Measurements from ENCODE around the gene SVEP1. TPM values are rescaled to one million over a fixed set of nuclear protein-coding genes. Genes with fewer than 3 reads are reported as not detected.

SVEP1 gene
- total RNA-seq, 1 donor from 2014 or later: 1.3 TPM

DNA sequence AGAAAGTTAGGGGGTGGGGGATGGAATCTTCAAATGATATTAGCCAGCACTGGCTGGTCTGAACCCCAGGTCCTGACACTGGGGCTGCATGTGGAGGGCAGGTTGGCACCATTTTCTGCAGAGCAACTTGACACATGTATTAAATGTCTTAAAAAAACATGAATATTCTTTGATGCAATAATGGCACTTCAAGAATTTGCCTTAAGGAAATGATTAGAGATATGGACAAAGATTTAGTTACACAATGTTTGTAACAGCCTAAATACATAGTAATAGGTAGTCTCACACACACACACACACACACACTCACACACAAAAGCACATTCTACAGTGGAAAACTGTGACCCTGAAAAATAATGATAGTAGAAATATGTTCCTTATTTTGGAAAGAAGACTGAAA is 3.6 kb downstream of the SVEP1 start:
- Histone ChIP-seq H3K4me3 (ENCODE audit: low read depth, low read length) (no peak overlapping the region), H3K27me3 (ENCODE audit: control insufficient read depth, insufficient read depth, low read length) (peaks cover 8% of the 10 kb centered on the region), H3K36me3 (ENCODE audit: control insufficient read depth, insufficient read depth, low read length) (no peaks in the 10 kb centered on the region)
- no peak for DNase-seq (ENCODE audit: low read depth)
- TF ChIP-seq, protein P1, sequence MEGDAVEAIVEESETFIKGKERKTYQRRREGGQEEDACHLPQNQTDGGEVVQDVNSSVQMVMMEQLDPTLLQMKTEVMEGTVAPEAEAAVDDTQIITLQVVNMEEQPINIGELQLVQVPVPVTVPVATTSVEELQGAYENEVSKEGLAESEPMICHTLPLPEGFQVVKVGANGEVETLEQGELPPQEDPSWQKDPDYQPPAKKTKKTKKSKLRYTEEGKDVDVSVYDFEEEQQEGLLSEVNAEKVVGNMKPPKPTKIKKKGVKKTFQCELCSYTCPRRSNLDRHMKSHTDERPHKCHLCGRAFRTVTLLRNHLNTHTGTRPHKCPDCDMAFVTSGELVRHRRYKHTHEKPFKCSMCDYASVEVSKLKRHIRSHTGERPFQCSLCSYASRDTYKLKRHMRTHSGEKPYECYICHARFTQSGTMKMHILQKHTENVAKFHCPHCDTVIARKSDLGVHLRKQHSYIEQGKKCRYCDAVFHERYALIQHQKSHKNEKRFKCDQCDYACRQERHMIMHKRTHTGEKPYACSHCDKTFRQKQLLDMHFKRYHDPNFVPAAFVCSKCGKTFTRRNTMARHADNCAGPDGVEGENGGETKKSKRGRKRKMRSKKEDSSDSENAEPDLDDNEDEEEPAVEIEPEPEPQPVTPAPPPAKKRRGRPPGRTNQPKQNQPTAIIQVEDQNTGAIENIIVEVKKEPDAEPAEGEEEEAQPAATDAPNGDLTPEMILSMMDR (IDR thresholded peaks at IDR 0.05; ENCODE audit: insufficient read depth, low read length, severe bottlenecking): no peak
- FAIRE-seq: no peak

DNA sequence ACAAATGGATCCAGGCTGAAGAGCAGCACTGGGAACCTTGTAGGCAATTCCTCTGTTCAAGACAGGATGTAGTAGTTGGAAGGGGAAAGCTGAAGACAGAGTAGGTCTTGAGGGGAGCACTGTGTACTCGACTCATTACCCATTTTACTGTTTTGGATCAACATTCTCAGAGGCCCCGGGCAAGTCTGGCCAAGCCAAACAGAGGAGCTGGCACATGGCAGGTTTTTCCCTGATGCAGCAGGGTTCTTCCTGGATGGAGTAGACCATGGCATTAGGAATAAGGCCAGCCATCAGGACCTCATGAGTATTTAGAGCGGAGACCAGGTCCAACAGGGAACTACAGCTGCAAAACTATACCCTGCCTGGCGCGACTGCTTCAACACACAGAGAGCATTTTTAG is 4.4 kb downstream of the SVEP1 start:
- Histone ChIP-seq H3K36me3 (ENCODE audit: control insufficient read depth, insufficient read depth, low read length) (no peaks in the 10 kb centered on the region), H3K27me3 (ENCODE audit: control insufficient read depth, insufficient read depth, low read length) (peaks cover 8% of the 10 kb centered on the region), H3K4me3 (ENCODE audit: low read depth, low read length) (no peak overlapping the region)
- no peak for FAIRE-seq
- TF ChIP-seq, protein P1 (IDR thresholded peaks at IDR 0.05; ENCODE audit: insufficient read depth, low read length, severe bottlenecking): no peak
- DNase-seq (ENCODE audit: low read depth): peak; percentile 23

DNA sequence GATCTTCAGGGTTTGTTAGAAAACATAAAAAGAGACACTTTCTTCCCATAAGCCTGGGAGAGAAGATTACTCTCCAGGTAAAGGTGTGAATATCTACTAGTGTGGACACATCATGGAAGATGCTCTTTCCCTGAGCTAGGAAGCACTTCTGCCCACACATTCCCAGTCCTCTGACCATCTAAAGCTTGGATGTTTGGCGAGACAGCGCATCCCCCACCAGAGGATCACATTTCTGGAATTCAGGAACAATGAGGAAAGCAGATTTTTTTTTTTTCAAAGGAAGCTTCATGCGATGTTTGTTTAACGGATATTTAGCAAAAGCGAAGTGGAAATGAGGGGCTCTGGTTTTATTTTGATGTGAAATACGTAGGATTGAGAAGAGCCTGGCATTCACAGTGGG is 6.2 kb downstream of the SVEP1 start:
- Histone ChIP-seq H3K27me3 (ENCODE audit: control insufficient read depth, insufficient read depth, low read length) (no peaks in the 10 kb centered on the region), H3K4me3 (ENCODE audit: low read depth, low read length) (no peak overlapping the region), H3K36me3 (ENCODE audit: control insufficient read depth, insufficient read depth, low read length) (no peaks in the 10 kb centered on the region)
- FAIRE-seq: no peak
- TF ChIP-seq, protein P1 (IDR thresholded peaks at IDR 0.05; ENCODE audit: insufficient read depth, low read length, severe bottlenecking): no peak
- DNase-seq (ENCODE audit: low read depth): no peak

DNA sequence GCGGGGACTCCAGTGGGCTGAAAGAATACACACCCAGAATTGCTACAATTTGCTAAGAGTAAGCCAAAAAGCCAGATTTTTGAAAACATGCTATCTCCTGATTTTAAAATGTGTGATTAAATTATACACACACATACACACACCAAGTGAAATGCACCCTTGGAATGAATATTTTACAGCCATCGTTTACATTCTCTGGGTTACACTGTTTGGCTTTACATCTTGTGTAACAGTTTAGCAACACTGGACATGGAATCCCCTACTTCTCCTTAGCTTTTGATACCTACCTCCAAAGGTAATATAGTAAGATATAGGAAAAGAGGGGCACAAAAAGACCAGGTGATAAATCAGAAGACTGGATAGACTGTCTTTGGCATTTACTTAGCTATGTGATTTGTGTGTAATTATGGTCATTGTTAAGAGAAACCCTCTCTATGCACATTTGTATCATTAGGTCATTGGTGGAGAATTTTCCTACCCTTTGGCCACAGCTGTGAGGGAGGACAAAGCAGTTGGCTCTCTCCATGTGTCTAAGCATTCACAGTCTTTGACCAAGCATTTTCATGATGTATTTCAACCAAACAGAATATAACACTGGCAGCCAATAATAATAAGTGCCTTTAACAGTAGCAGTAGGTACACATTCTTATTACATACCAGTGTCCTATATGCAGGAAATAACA is 7.6 kb downstream of the SVEP1 start:
- DNase-seq (ENCODE audit: low read depth) (no peak), FAIRE-seq (no peak)
- Histone ChIP-seq H3K27me3 (ENCODE audit: control insufficient read depth, insufficient read depth, low read length) (no peaks in the 10 kb centered on the region), H3K36me3 (ENCODE audit: control insufficient read depth, insufficient read depth, low read length) (no peaks in the 10 kb centered on the region), H3K4me3 (ENCODE audit: low read depth, low read length) (no peak overlapping the region)
- TF ChIP-seq, protein P1 (IDR thresholded peaks at IDR 0.05; ENCODE audit: insufficient read depth, low read length, severe bottlenecking): no peak

DNA sequence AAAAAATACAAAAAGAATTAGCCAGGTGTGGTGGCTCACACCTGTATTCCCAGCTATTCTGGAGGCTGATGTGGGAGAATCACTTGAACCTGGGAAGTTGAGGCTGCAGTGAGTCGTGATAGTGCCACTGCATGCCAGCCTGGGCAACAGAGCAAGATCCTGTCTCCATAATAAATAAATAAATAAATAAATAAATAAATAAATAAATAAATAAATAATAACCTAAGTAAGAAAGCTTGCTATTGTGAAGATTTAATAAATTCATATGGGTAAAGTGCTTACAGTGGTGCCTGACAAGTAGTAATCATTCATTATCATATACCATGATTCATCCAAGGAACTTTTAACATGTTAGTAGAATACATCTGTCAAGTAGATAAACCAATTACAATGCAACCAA is 13.4 kb downstream of the SVEP1 start:
- TF ChIP-seq, protein P1 (IDR thresholded peaks at IDR 0.05; ENCODE audit: insufficient read depth, low read length, severe bottlenecking): no peak
- Histone ChIP-seq H3K27me3 (ENCODE audit: control insufficient read depth, insufficient read depth, low read length) (no peaks in the 10 kb centered on the region), H3K4me3 (ENCODE audit: low read depth, low read length) (no peak overlapping the region), H3K36me3 (ENCODE audit: control insufficient read depth, insufficient read depth, low read length) (no peaks in the 10 kb centered on the region)
- DNase-seq (ENCODE audit: low read depth) (no peak), FAIRE-seq (no peak)

DNA sequence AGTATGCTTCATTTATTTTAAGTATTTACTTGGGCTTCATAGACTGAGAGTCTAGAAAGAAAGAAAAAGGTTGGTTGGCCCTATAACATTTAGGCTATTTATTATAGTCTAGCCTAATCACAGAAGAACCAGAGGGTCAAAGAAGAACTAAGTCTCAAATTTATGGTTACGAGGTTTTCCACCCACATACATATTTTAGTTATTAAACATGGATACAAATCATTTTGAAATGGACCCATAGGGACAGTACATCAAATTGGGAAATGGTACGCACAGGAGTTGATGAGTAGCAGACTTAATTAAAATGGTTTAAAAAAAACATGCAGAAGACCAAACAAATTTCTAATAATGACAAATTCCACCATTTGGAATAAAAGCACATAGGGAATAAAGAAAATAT is 17.7 kb downstream of the SVEP1 start:
- Histone ChIP-seq H3K36me3 (ENCODE audit: control insufficient read depth, insufficient read depth, low read length) (no peaks in the 10 kb centered on the region), H3K27me3 (ENCODE audit: control insufficient read depth, insufficient read depth, low read length) (no peaks in the 10 kb centered on the region), H3K4me3 (ENCODE audit: low read depth, low read length) (no peak overlapping the region)
- FAIRE-seq (no peak), DNase-seq (ENCODE audit: low read depth) (no peak)
- TF ChIP-seq, protein P1 (IDR thresholded peaks at IDR 0.05; ENCODE audit: insufficient read depth, low read length, severe bottlenecking): no peak

Measured in bronchial epithelial cell (primary cell).